IMR-90 (cell line): ENCODE results near the gene MS4A13.

ENCODE experiments used
- BHLHE40 ChIP-seq: fragments of 150-350 bp; IDR thresholded peaks from 2 replicates; pipeline ENCODE4 v1.6.1; 2016; ENCODE audit warnings: mild to moderate bottlenecking, low read depth, low read length
- CEBPB ChIP-seq: IDR thresholded peaks from 2 replicates; pipeline ENCODE4 v1.6.1; 2012; ENCODE audit warnings: low read depth, low read length, improper control_type of control experiment
- CHD1 ChIP-seq: IDR thresholded peaks from 2 replicates; pipeline ENCODE4 v1.6.1; 2012; ENCODE audit warnings: low read depth, low read length, improper control_type of control experiment
- ELK1 ChIP-seq: fragments of 150-350 bp; IDR thresholded peaks from 2 replicates; pipeline ENCODE4 v1.6.1; 2016; ENCODE audit warnings: low read depth, mild to moderate bottlenecking, low read length, moderate library complexity, borderline replicate concordance
- FOS ChIP-seq: fragments of 150-350 bp; IDR thresholded peaks from 2 replicates; pipeline ENCODE4 v1.6.1; 2016; ENCODE audit warnings: low read depth, low read length
- MAZ ChIP-seq: IDR thresholded peaks from 2 replicates; pipeline ENCODE4 v1.6.1; 2012; ENCODE audit warnings: low read depth, mild to moderate bottlenecking, low read length, improper control_type of control experiment, moderate library complexity, borderline replicate concordance
- MXI1 ChIP-seq: IDR thresholded peaks from 2 replicates; pipeline ENCODE4 v1.6.1; 2012; ENCODE audit warnings: low read depth, mild to moderate bottlenecking, low read length, moderate library complexity, borderline replicate concordance
- POLR2A ChIP-seq: IDR thresholded peaks from 2 replicates; pipeline ENCODE4 v1.6.1; 2012; ENCODE audit warnings: mild to moderate bottlenecking, low read depth, low read length
- RAD21 ChIP-seq: IDR thresholded peaks from 2 replicates; pipeline ENCODE4 v1.6.1; 2012; ENCODE audit warnings: low read length, improper control_type of control experiment
- RCOR1 ChIP-seq: IDR thresholded peaks from 2 replicates; pipeline ENCODE4 v1.6.1; 2012; ENCODE audit warnings: mild to moderate bottlenecking, low read length, improper control_type of control experiment; ENCODE audit not compliant: insufficient replicate concordance
- RFX5 ChIP-seq: IDR thresholded peaks from 2 replicates; pipeline ENCODE4 v1.8.0; 2012; ENCODE audit warnings: low read depth, mild to moderate bottlenecking, low read length, moderate library complexity
- SMC3 ChIP-seq: fragments of 150-350 bp; IDR thresholded peaks from 2 replicates; pipeline ENCODE4 v1.6.1; 2016; ENCODE audit warnings: low read depth, mild to moderate bottlenecking, antibody characterized with exemption, low read length, moderate library complexity
- TF ChIP-seq, protein P1 (sequence below): conservative IDR thresholded peaks from 2 replicates; pipeline ENCODE4 v1.5.1; 2012; ENCODE audit warnings: mild to moderate bottlenecking, low read depth, low read length, improper control_type of control experiment
- TF ChIP-seq, protein P2 (sequence below): fragments of 150-350 bp; IDR thresholded peaks from 2 replicates; pipeline ENCODE4 v1.6.1; 2017; ENCODE audit warnings: mild to moderate bottlenecking, antibody characterized with exemption, low read length, low read depth

DNA sequence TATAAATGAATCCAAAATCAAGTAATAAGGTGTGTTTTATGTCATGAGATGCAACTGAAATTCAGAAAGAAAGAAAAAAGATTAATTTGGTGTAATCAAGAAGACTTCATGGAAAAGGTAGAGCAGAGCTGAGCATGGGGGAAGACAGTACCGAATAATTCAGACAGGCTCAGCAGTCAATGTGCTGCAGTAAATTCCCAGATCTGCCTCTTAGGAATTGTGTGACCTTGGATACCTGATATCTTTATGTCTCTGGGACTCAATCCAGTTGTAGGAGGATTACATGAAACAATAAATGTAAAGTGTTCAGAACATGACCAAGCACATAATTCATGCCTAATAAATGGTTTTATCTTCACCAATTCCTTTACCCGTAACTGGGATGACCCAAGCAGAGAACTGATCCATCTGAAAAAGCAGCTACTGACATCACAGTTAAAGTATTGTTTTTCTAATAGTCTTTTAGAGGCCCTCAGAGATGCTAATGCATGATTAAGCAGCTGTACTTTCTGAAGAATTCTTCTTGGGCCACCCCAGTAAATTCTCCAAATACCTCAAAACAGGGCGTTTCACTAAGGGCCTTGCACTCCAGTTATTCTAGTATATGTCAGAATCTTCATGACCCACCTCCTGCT is 14.8 kb upstream of the MS4A13 start:
- TF ChIP-seq, protein P1, sequence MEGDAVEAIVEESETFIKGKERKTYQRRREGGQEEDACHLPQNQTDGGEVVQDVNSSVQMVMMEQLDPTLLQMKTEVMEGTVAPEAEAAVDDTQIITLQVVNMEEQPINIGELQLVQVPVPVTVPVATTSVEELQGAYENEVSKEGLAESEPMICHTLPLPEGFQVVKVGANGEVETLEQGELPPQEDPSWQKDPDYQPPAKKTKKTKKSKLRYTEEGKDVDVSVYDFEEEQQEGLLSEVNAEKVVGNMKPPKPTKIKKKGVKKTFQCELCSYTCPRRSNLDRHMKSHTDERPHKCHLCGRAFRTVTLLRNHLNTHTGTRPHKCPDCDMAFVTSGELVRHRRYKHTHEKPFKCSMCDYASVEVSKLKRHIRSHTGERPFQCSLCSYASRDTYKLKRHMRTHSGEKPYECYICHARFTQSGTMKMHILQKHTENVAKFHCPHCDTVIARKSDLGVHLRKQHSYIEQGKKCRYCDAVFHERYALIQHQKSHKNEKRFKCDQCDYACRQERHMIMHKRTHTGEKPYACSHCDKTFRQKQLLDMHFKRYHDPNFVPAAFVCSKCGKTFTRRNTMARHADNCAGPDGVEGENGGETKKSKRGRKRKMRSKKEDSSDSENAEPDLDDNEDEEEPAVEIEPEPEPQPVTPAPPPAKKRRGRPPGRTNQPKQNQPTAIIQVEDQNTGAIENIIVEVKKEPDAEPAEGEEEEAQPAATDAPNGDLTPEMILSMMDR, result no peak
- TF ChIP-seq RCOR1 (no peak), MAZ (no peak), POLR2A (no peak), BHLHE40 (no peak), SMC3 (no peak), RAD21 (no peak), MXI1 (no peak), RFX5 (no peak), ELK1 (no peak), FOS (no peak), CEBPB (no peak), CHD1 (no peak)
- TF ChIP-seq, protein P2, sequence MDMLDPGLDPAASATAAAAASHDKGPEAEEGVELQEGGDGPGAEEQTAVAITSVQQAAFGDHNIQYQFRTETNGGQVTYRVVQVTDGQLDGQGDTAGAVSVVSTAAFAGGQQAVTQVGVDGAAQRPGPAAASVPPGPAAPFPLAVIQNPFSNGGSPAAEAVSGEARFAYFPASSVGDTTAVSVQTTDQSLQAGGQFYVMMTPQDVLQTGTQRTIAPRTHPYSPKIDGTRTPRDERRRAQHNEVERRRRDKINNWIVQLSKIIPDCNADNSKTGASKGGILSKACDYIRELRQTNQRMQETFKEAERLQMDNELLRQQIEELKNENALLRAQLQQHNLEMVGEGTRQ, result no peak
